Measurements from ENCODE around the gene RNF44.

DNA sequence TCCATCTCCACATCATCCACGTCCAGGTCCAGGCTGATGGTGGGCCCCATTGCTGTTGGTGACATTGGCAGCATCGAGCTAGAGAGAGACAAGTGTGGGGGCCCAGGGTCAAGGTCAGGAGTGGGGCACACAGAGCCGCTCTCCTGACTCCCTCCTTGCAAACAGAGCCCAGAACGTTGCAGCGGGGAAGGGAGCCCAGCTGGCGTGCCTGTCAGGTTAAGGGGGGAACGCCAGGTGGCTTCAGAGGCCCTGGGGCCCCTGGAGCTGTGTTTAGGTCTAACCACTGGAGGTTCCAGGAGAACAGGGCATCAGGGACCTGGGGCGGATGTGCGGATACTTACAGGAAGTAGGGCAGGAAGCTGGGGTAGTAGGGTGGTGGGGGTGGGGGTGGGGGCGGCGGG lies 7.5 kb downstream of the RNF44 start:
- TF ChIP-seq, protein P1, sequence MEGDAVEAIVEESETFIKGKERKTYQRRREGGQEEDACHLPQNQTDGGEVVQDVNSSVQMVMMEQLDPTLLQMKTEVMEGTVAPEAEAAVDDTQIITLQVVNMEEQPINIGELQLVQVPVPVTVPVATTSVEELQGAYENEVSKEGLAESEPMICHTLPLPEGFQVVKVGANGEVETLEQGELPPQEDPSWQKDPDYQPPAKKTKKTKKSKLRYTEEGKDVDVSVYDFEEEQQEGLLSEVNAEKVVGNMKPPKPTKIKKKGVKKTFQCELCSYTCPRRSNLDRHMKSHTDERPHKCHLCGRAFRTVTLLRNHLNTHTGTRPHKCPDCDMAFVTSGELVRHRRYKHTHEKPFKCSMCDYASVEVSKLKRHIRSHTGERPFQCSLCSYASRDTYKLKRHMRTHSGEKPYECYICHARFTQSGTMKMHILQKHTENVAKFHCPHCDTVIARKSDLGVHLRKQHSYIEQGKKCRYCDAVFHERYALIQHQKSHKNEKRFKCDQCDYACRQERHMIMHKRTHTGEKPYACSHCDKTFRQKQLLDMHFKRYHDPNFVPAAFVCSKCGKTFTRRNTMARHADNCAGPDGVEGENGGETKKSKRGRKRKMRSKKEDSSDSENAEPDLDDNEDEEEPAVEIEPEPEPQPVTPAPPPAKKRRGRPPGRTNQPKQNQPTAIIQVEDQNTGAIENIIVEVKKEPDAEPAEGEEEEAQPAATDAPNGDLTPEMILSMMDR (IDR thresholded peaks at IDR 0.05; ENCODE audit: borderline replicate concordance, extremely low read depth, low read length, poor library complexity, severe bottlenecking) = no peak
- no peak for TF ChIP-seq EZH2 (IDR thresholded peaks at IDR 0.05; ENCODE audit: borderline replicate concordance, low read depth, low read length, severe bottlenecking)
